GM23248 (cell line): ENCODE data around the gene TRMT2A. TPM values are rescaled to one million over a fixed set of nuclear protein-coding genes. Genes with fewer than 3 reads are reported as not detected.

Experiments
- DNase-seq: peaks from one replicate; pipeline ENCODE4 v3.0.0-alpha.2; 2015
- H2AFZ ChIP-seq: fragments of 200-600 bp; sonication (generic); 2 replicates; pipeline ENCODE4 v1.6.1; 2016; ENCODE audit warnings: antibody characterized with exemption
- H3F3A ChIP-seq: fragments of 200-600 bp; sonication (generic); 2 replicates; pipeline ENCODE4 v1.6.1; 2016; ENCODE audit warnings: mild to moderate bottlenecking, antibody characterized with exemption, mixed run types; ENCODE audit not compliant: insufficient read depth
- H3K27ac ChIP-seq: fragments of 200-600 bp; sonication (generic); 2 replicates; pipeline ENCODE4 v1.5.1; 2016; ENCODE audit warnings: mild to moderate bottlenecking
- H3K27me3 ChIP-seq: fragments of 200-600 bp; sonication (generic); replicated peaks from 2 replicates; pipeline ENCODE4 v1.6.1; 2016; ENCODE audit warnings: mild to moderate bottlenecking; ENCODE audit not compliant: insufficient read depth
- H3K36me3 ChIP-seq: fragments of 200-600 bp; sonication (generic); 2 replicates; pipeline ENCODE4 v1.6.1; 2016; ENCODE audit warnings: low read depth, mild to moderate bottlenecking
- H3K4me1 ChIP-seq: fragments of 200-600 bp; sonication (generic); 2 replicates; pipeline ENCODE4 v1.6.1; 2016; ENCODE audit warnings: mild to moderate bottlenecking; ENCODE audit not compliant: insufficient read depth
- H3K4me2 ChIP-seq: fragments of 200-600 bp; sonication (generic); one replicate; pipeline ENCODE4 v1.6.1; 2016; ENCODE audit warnings: mild to moderate bottlenecking; ENCODE audit not compliant: unreplicated experiment
- H3K4me3 ChIP-seq: fragments of 200-600 bp; sonication (generic); 2 replicates; pipeline ENCODE4 v1.5.1; 2016; ENCODE audit warnings: mild to moderate bottlenecking
- H3K79me2 ChIP-seq: fragments of 200-600 bp; sonication (generic); 2 replicates; pipeline ENCODE4 v1.6.1; 2016; ENCODE audit warnings: mild to moderate bottlenecking; ENCODE audit not compliant: insufficient read depth
- H3K9ac ChIP-seq: fragments of 200-600 bp; sonication (generic); 2 replicates; pipeline ENCODE4 v1.6.1; 2016; ENCODE audit warnings: mild to moderate bottlenecking
- H3K9me2 ChIP-seq: fragments of 200-600 bp; sonication (generic); 2 replicates; pipeline ENCODE4 v1.6.1; 2016; ENCODE audit warnings: mixed run types, mild to moderate bottlenecking, moderate library complexity; ENCODE audit not compliant: insufficient read depth
- H3K9me3 ChIP-seq: fragments of 200-600 bp; sonication (generic); one replicate; pipeline ENCODE4 v1.6.1; 2017; ENCODE audit warnings: low read depth
- H4K20me1 ChIP-seq: fragments of 200-600 bp; sonication (generic); 2 replicates; pipeline ENCODE4 v1.6.0; 2016; ENCODE audit not compliant: insufficient read depth
- EZH2 ChIP-seq: fragments of 200-600 bp; sonication (generic); IDR thresholded peaks from 2 replicates; pipeline ENCODE4 v1.6.1; 2018; ENCODE audit warnings: antibody characterized with exemption, mild to moderate bottlenecking; ENCODE audit not compliant: insufficient read depth, poor library complexity, severe bottlenecking
- EZH2phosphoT487 ChIP-seq: fragments of 200-600 bp; sonication (generic); IDR thresholded peaks from 2 replicates; pipeline ENCODE4 v1.6.1; 2018; ENCODE audit warnings: antibody characterized with exemption, moderate library complexity, mild to moderate bottlenecking, low read depth; ENCODE audit not compliant: insufficient read depth
- WGBS, 2 experiments: methylation state at CpG; one replicate each; pipeline ENCODE4 v1.1.6; 2015 to 2017; ENCODE audit warnings: low lambda C conversion rate in 2 of 2, low coverage in 1 of 2; ENCODE audit errors: missing lambda C conversion rate in 2 of 2; 5-methylcytosine and 5-hydroxymethylcytosine counted together
- in situ Hi-C: fragments of 300-500 bp; cut with MboI; formaldehyde crosslinking; loops from 2 replicates; pipeline ENCODE4 v1.15.0; 2020
- polyA plus RNA-seq: library from polyadenylated mRNA; unstranded; fragments of >200 nt; fragmentation: Nextera tagmentation; extraction: Ambion mirVana; gene quantifications from 2 replicates; pipeline ENCODE4 v1.2.1, GENCODE V29; 2016
- total RNA-seq: library from RNA; depleted of rRNA; stranded (reverse); fragments of >200 nt; shearing (Covaris generic); gene quantifications from 2 replicates; pipeline ENCODE4 v1.2.3, GENCODE V29; 2014

TRMT2A gene
- total and polyA plus RNA-seq, 2 experiments from 2014 or later = 42.2 to 72.0 TPM

DNA sequence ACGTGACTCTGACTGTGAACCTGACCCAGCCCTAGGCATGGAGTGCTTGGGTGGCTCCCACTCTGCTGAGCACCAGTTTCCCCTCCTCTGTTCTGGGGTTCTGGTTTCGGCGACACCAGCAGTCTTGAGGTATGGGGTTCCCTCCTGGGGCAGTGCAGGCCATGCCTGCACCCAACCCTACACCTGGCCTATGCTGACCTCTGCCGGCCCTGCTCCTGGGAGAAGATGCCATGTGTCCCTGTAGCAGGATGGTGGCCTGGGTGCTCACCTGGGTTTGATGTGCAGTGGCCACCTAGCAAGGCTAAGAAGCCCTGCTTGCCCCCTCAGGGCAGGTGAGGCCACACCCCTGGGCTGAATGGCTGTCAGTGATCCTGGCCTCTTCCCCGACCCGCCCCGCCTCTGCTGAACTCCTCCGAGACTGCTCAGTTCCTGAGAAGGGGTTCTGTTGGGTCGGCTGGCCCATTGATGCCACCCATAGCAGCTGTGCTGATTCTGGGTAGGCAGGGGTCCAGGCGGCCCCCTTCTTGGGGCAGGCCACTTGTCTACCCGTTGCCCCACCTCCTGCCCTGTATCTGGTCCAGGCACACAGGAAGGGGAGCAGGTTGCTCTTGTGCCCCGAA, 17.0 kb upstream of the TRMT2A start:
- TF ChIP-seq EZH2 (no peak), EZH2phosphoT487 (no peak)
- Histone ChIP-seq H3K36me3 (no peaks in the 10 kb centered on the region), H3K27ac (no peak overlapping the region), H3K27me3 (no peaks in the 10 kb centered on the region), H3K9me2 (no peaks in the 10 kb centered on the region), H3K9me3 (no peaks in the 10 kb centered on the region), H3K4me1 (peaks cover 22% of the 10 kb centered on the region), H3K4me2 (no peak overlapping the region), H3K4me3 (no peak overlapping the region), H3K9ac (no peak overlapping the region), H3F3A (peaks cover 13% of the 10 kb centered on the region; the same call in 1 of the 2 replicates), H4K20me1 (no peaks in the 10 kb centered on the region), H2AFZ (no peak overlapping the region), H3K79me2 (peaks cover 66% of the 10 kb centered on the region)
- in situ Hi-C loops = no loop called here
- DNase-seq = no peak
- 66 to 72% methylated on average over 9 to 12 of the region's 12 CpGs for WGBS, 2 experiments

DNA sequence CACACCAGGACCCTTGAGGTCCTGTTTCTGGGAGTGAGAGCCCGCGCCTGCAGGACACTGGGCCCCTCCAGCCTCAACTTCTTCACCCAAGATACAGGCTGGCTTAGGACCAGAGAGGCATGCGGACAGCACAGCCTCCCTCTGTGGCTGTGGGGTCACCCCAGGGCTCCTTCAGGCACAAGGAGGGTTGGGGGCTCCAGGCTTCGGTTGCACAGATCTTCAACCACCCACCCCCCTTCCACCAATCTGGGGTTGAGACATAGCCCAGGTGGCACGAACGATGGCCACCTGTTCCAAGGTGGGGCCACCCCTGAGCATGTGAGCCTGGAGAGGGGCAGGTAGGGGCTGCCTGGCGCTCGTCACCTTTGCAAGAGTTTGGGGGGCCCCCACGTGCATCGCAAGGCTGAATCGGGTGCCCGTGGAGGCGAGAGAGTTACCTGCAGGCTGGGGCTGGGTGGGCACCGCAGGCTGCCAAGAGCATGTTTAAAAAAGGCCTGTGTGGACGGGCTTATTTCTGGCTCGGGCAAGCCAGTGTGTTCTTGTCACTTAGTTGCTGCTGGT, 15.7 kb upstream of the TRMT2A start:
- peaks cover 26% of the 10 kb centered on the region; the same call in 1 of the 2 replicates for H3F3A ChIP-seq
- no peaks in the 10 kb centered on the region for H3K9me2 ChIP-seq
- TF ChIP-seq EZH2phosphoT487 = no peak
- no peak for TF ChIP-seq EZH2
- in situ Hi-C loops = no loop called here
- no peaks in the 10 kb centered on the region for H4K20me1 ChIP-seq
- H2AFZ ChIP-seq = no peak overlapping the region
- H3K79me2 ChIP-seq = peaks cover 59% of the 10 kb centered on the region
- H3K9me3 ChIP-seq = no peaks in the 10 kb centered on the region
- H3K4me3 ChIP-seq = peak overlapping the region; percentile 86
- peak overlapping the region; percentile 93 for H3K9ac ChIP-seq
- 54 to 56% methylated on average over 16 of the region's 16 CpGs for WGBS, 2 experiments
- H3K36me3 ChIP-seq = no peaks in the 10 kb centered on the region
- peaks cover 14% of the 10 kb centered on the region; the same call in 1 of the 2 replicates for H3K4me1 ChIP-seq
- H3K4me2 ChIP-seq = peak overlapping the region; percentile 87
- DNase-seq = no peak
- H3K27ac ChIP-seq = no peak overlapping the region; the same call in 1 of the 2 replicates
- no peaks in the 10 kb centered on the region for H3K27me3 ChIP-seq

DNA sequence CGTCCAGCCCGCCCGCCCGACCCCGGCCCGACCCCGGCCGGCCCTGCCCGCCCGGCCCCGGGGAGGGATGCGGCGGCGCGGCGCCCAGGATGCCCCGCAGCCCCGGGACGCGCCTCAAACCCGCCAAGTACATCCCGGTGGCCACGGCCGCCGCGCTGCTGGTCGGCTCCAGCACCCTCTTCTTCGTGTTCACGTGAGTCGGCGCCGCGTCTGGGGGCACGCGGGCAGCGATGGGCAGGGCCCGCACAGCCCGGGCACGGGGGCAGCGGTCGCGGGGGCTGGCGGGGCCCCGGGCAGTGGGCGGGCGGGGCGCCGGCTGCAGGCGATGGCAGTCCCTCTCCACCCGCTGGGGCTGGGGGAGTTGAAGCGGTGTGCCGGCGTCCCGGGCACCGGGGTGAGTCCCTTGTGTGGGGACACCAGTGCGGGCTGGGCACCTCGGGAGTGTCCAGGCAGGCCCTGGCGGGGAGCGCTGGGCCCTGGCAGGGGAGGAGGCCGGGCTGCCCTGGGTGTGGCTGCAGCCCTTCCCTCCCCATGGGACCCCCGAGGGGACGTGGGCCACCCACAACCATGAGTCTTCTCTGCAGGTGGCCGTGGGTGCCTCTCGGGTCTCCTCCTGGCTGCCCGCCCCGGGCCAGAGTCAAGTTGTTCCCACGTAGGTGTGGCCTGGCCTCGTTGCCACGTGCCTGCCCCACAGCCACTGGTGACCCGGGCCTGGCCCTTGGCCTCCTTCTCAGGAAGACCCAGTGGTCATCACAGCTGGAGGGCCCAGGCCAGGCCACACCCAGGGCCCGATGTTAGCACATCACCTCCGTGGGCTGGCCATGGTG, 15.0 kb upstream of the TRMT2A start:
- H3K36me3 ChIP-seq = no peaks in the 10 kb centered on the region
- peak overlapping the region; percentile 52; the same call in 1 of the 2 replicates for H2AFZ ChIP-seq
- peak overlapping the region; percentile 45 for H3K27ac ChIP-seq
- H3K4me3 ChIP-seq = peak overlapping the region; percentile 86
- H4K20me1 ChIP-seq = no peaks in the 10 kb centered on the region
- no peaks in the 10 kb centered on the region for H3K9me3 ChIP-seq
- H3F3A ChIP-seq = peaks cover 28% of the 10 kb centered on the region; the same call in 1 of the 2 replicates
- no peaks in the 10 kb centered on the region for H3K9me2 ChIP-seq
- TF ChIP-seq EZH2 = no peak
- TF ChIP-seq EZH2phosphoT487 = no peak
- in situ Hi-C loops = no loop called here
- H3K9ac ChIP-seq = peak overlapping the region; percentile 93
- 0 to 1% methylated on average over 44 to 45 of the region's 72 CpGs for WGBS, 2 experiments
- H3K27me3 ChIP-seq = no peaks in the 10 kb centered on the region
- H3K79me2 ChIP-seq = peaks cover 52% of the 10 kb centered on the region
- DNase-seq = peak; percentile 57
- H3K4me1 ChIP-seq = peaks cover 11% of the 10 kb centered on the region; the same call in 1 of the 2 replicates
- peak overlapping the region; percentile 87 for H3K4me2 ChIP-seq

DNA sequence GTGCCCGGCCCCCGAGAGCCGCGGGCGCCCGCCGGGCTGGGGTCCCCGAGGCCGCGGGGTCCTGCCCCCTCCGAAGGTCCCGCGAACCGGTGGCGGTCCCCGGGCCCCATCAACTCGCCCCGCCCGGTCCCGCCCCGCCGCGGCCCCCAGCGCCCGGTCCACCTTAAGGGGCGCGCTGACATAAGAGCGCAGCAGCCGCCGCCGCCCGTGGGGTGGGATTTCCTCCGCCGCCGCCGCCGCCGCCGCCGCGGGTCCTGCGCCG, 14.5 kb upstream of the TRMT2A start, which contains the start of gene ZDHHC8:
Gene ZDHHC8 (plus strand): TSS at position 208 of the 262 bp plus-strand sequence. CDS start 144 bp downstream, outside the sequence.
- 0% methylated on average over 4 to 8 of the region's 43 CpGs for WGBS, 2 experiments
- Histone ChIP-seq H3K4me2 (peak within 1 kb of the TSS; percentile 87), H4K20me1 (no peaks in the 10 kb centered on the region), H3K9me2 (no peaks in the 10 kb centered on the region), H3K9ac (peak within 1 kb of the TSS; percentile 93), H3F3A (peaks cover 28% of the 10 kb centered on the region; the same call in 1 of the 2 replicates), H3K4me3 (peak within 1 kb of the TSS; percentile 86), H3K4me1 (peaks cover 11% of the 10 kb centered on the region; the same call in 1 of the 2 replicates), H3K36me3 (no peaks in the 10 kb centered on the region), H3K79me2 (peaks cover 47% of the 10 kb centered on the region), H3K27ac (peak within 1 kb of the TSS; percentile 45), H3K27me3 (no peaks in the 10 kb centered on the region), H3K9me3 (no peaks in the 10 kb centered on the region), H2AFZ (peak within 1 kb of the TSS; percentile 81)
- in situ Hi-C loops = no loop called here
- peak; percentile 50 for DNase-seq
- TF ChIP-seq EZH2phosphoT487 = no peak
- TF ChIP-seq EZH2 = no peak
